Activated CD4-positive, alpha-beta T cell treated with anti-CD3 and anti-CD28 coated beads, Interleukin-2, amount 50 U/mL, for 48 hours (primary cell): ENCODE results near the gene SLU7.

ENCODE experiments used
- DNase-seq, 2 experiments: peaks; one replicate each; pipeline ENCODE4 v3.0.0-alpha.2; 2020

The SLU7 gene

GRCh38 chr5:160363660-160364395 lies 55.1 kb downstream of the SLU7 start:
- no peak for DNase-seq

DNA sequence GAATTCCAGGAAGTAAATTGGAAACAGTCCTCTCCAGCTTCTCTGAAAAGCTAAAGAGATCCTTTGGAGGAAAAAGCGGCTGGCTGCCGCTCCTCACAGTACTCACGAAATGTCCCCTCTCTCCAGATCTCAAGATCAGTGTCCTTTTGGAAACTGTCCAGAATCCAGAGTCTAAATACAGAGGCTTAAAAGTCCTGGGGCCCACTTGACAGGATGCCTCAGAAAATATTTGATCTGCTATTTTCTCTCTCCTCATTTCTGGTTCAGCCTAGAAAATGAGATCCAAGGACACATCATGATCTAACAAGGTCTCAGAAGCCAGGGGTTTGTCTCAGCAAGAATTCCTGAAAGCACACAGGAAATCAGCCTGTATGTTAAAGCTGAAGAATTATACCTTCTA lies 55.7 kb downstream of the SLU7 start:
- no peak for DNase-seq

DNA sequence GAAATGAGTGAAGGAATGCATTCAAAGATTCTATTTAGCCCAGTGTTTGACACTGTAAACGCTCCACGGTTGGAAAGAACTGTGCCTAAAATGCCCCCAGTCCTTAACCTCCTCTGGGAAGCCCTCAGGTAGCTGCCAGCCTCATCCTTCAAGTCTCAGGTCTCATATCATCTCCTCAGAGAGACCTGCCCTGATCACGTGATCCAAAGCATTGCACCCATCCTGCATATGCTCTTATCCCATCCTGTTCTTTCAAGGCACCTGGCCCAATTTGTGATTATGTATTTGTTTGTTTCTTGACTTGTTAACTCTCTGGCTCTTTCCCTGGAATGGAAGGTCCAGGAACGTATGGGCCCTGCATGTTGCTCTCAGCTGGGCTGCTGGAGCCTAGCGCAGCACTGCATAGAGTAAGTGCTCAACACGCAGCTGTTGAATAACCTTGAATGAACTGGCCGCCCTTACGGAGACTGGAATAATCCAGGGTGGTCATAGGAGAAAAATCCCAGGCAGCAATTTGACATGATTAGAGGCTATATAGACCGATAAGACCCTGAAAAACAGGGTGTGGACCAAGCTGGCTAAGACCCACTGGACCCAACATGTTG lies 57.2 kb downstream of the SLU7 start:
- DNase-seq, result no peak

GRCh38 chr5:160360310-160360709 lies 58.6 kb downstream of the SLU7 start:
- DNase-seq, result no peak

- DNase-seq, result no peak
These were observed 59.1 kb downstream of the SLU7 start for GRCh38 chr5:160359816-160360215.

DNA sequence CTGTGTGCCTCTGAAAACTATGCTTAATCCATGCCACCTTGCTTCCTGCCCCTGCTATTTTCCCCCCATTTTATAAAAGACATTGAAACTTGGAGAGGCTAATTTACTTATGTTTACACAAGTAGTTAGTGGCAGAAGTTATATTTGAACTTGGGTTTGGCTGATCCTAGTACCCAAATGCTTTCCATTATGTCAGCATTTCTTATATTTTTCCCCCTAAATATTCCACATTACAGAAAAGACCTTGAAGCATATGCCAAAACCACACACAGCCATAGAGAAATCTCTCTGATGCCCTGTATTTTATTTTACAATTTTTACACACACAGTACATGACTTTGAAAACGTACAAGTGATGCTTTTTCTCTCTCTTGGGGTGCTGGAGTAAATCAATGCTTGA lies 59.6 kb downstream of the SLU7 start:
- no peak for DNase-seq

GRCh38 chr5:160357861-160358411 lies 60.9 kb downstream of the SLU7 start:
- DNase-seq, result no peak

DNA sequence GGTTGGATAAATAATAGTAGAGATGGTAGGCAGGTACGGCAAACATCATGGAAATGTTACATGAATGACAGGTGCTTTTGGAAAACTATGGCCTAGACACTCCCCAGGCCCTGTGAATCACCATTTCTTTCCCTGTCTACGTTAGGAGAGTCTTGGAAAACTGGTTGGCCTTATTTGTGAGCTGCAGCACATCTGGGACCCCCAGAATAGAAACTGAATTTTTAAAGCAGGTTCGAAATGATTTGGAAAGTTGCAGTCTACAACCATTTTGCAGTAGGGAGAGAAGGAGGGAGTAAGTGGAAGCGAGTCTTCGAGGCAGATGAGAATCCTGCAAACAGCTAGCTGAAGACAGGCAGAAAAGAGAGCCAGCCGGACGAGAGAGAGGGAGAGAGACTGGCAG lies 61.5 kb downstream of the SLU7 start:
- no peak for DNase-seq

GRCh38 chr5:160356550-160357347 lies 62.1 kb downstream of the SLU7 start:
- DNase-seq, result no peak

GRCh38 chr5:160354666-160355065 lies 64.2 kb downstream of the SLU7 start:
- DNase-seq, result no peak

DNA sequence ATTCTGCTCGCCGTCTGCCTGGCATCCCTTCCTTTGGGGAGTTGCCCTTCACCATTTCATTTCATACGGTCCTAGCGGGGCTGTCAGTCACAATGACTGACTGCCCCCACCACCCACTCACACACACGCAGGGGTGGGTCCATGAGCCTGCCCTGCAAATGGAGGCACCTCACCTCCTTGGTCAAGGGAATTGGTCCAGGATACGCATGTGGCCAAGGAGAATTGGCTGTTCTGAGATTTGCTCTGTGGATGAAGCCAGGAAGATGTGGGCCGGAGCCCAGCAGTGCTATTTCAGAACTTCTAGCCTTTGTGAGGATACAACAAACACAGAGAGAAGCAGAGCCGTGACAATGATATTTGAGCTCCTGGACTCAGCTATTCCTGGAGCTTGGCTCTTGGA lies 65.5 kb downstream of the SLU7 start:
- DNase-seq, result no peak

- DNase-seq, result no peak
These were observed 66.6 kb downstream of the SLU7 start for GRCh38 chr5:160352308-160352707.
